ENCODE data around the gene DAGLA. TPM values are rescaled to one million over a fixed set of nuclear protein-coding genes. Genes with fewer than 3 reads are reported as not detected.

DAGLA gene
- total and polyA plus RNA-seq, 2 donors (not counting 3 experiments of a cell fraction or from before 2014, with no cell fraction given) = 2.5 to 4.7 TPM

- intact Hi-C loops (cut with micrococcal nuclease) (no loop called here), dilution Hi-C loops (cut with MboI; ENCODE audit: extremely low pct_ligation_motif_present, low sequenced_read_pairs) (no loop called here)
- no peaks in the 10 kb centered on the region for H3K27me3 ChIP-seq (ENCODE audit: control insufficient read depth in 2 of 2, insufficient read depth in 2 of 2, low read length in 2 of 2)
- TF ChIP-seq FOS (IDR thresholded peaks at IDR 0.05; ENCODE audit: borderline replicate concordance, insufficient read depth, low read length) = no peak
- no peak for TF ChIP-seq POLR2AphosphoS5 (IDR thresholded peaks at IDR 0.05; ENCODE audit: insufficient read depth, low read depth, low read length)
- TF ChIP-seq JUN (IDR thresholded peaks at IDR 0.05; ENCODE audit: borderline replicate concordance, insufficient read depth, insufficient read length, low read depth) = no peak
- TF ChIP-seq CTCF (IDR thresholded peaks at IDR 0.05; ENCODE audit: extremely low read depth in 1 of 2, insufficient read depth in 1 of 2, low read depth in 1 of 2, low read length in 2 of 2) = no peak
- no peak for TF ChIP-seq EZH2 (IDR thresholded peaks at IDR 0.05; ENCODE audit: borderline replicate concordance, low read depth, low read length, severe bottlenecking)
- TF ChIP-seq MYC (IDR thresholded peaks at IDR 0.05; ENCODE audit: low read depth, low read length) = no peak
- no peak for TF ChIP-seq MAX (IDR thresholded peaks at IDR 0.05; ENCODE audit: insufficient read depth, insufficient read length)
- no peak for TF ChIP-seq GATA2 (IDR thresholded peaks at IDR 0.05; ENCODE audit: insufficient read depth, insufficient read length, low read depth, low read length)
- TF ChIP-seq POLR2A (IDR thresholded peaks at IDR 0.05; ENCODE audit: low read depth, low read length) = no peak
- no peak overlapping the region for H3K4me2 ChIP-seq (ENCODE audit: insufficient read depth, low read length)
- H2AFZ ChIP-seq (ENCODE audit: low read depth, low read length) = no peak overlapping the region
- H3K79me2 ChIP-seq (ENCODE audit: control insufficient read depth, insufficient read depth, low read length) = no peaks in the 10 kb centered on the region
- peaks cover 11% of the 10 kb centered on the region for H3K4me1 ChIP-seq (ENCODE audit: control insufficient read depth, extremely low read depth, insufficient read depth, low read length)
- H3K9me1 ChIP-seq (replicated peaks; ENCODE audit: control insufficient read depth, extremely low read depth, insufficient read depth, low read length) = no peaks in the 10 kb centered on the region
- H3K36me3 ChIP-seq (ENCODE audit: control insufficient read depth in 2 of 2, extremely low read depth in 1 of 2, insufficient read depth in 2 of 2, low read length in 2 of 2) = no peaks in the 10 kb centered on the region
- FAIRE-seq = no peak
- no peaks in the 10 kb centered on the region for H3K9me3 ChIP-seq (replicated peaks; ENCODE audit: control insufficient read depth, insufficient read depth, low read length)
- no peak overlapping the region for H3K9ac ChIP-seq (replicated peaks; ENCODE audit: extremely low read depth, insufficient read depth, low read length)
- ChIA-PET CTCF (interaction anchor here (3.1 kb wide), 1 partner anchor 34 kb away, joined by 17 read pairs; no protein-coding TSS in a partner anchor), POLR2A (interaction anchor here (0.7 kb wide), 1 partner anchor 93 kb away, joined by 3 read pairs; the partner anchor contains the start of gene FEN1)
- H3K27ac ChIP-seq (ENCODE audit: insufficient read depth, low read depth, low read length) = no peak overlapping the region
- no peaks in the 10 kb centered on the region for H4K20me1 ChIP-seq (replicated peaks; ENCODE audit: control insufficient read depth, extremely low read depth, insufficient read depth, low read length)
- no TSS peak for BruUV-seq (replicated peaks)
- DNase-seq (ENCODE audit: low read depth, low spot score) = no peak
- H3K4me3 ChIP-seq (replicated peaks in 1 of 3; ENCODE audit: insufficient read depth in 1 of 3, low read depth in 1 of 3, low read length in 3 of 3) = no peak overlapping the region
Observed at GRCh38 chr11:61699737-61700160, 19.6 kb downstream of the DAGLA start.

All from endothelial cell of umbilical vein (primary cell).